Body of pancreas (tissue), 4 donors: Measurements from ENCODE around the gene MYO9B. TPM values are rescaled to one million over a fixed set of nuclear protein-coding genes. Genes with fewer than 3 reads are reported as not detected.

Source experiments
- ATAC-seq: fragments of 150-250 bp; one replicate; pipeline ENCODE4 v1.9.1; 2016
- DNase-seq, 4 donors: peaks; one replicate each; pipeline ENCODE4 v3.0.0-alpha.2; 2019
- H3K27ac ChIP-seq, 4 donors: fragments of 200-600 bp; sonication (generic); 1 replicate in 3 of 4; 2 replicates in 1 of 4; pipeline versions ENCODE4 v1.5.1 to v1.6.1; 2016 to 2019; ENCODE audit warnings: mild to moderate bottlenecking in 1 of 4, mixed read lengths in 1 of 4, moderate library complexity in 1 of 4
- H3K27me3 ChIP-seq, 2 donors: fragments of 200-600 bp; sonication (generic); one replicate each; pipeline ENCODE4 v1.6.0; 2016; ENCODE audit warnings: mild to moderate bottlenecking in 1 of 2
- H3K36me3 ChIP-seq, 2 donors: fragments of 200-600 bp; sonication (generic); replicated peaks in 1 of 2; 2 replicates each; pipeline ENCODE4 v1.5.1; 2016; ENCODE audit warnings: low read depth in 2 of 2; ENCODE audit not compliant: insufficient read depth in 1 of 2
- H3K4me1 ChIP-seq: fragments of 200-600 bp; sonication (generic); one replicate; pipeline ENCODE4 v1.6.0; 2016
- H3K4me3 ChIP-seq, 2 donors: fragments of 200-600 bp; sonication (generic); 1 replicate in 1 of 2; 2 replicates in 1 of 2; pipeline ENCODE4 v1.5.1; 2016 to 2019
- H3K9me3 ChIP-seq, 3 donors: fragments of 200-600 bp; sonication (generic); 1 replicate in 2 of 3; 2 replicates in 1 of 3; pipeline ENCODE4 v1.5.1; 2016
- POLR2A ChIP-seq, 3 donors: fragments of 450-650 bp; IDR thresholded peaks; one replicate each; pipeline ENCODE4 v1.6.1; 2016; ENCODE audit warnings: antibody characterized with exemption in 3 of 3, mild to moderate bottlenecking in 2 of 3
- WGBS, 2 donors: methylation state at CpG; one replicate each; pipeline ENCODE4 v1.1.5; 2017; 5-methylcytosine and 5-hydroxymethylcytosine counted together
- intact Hi-C: fragments of 100-400 bp; cut with DNase I; formaldehyde crosslinking; loops from one replicate; pipeline ENCODE4 v1.15.1; 2023
- total RNA-seq, 2 donors: library from RNA; depleted of rRNA; stranded (reverse); fragments of >200 nt; gene quantifications; one replicate each; pipeline ENCODE4 v1.1.0, GENCODE V29; 2016
- TF ChIP-seq, protein P1 (sequence below), 7 experiments: fragments of 450-650 bp in 4 of 7; fragments of 200-600 bp in 3 of 7; sonication (generic) in 3 of 7; IDR thresholded peaks; one replicate each; pipeline ENCODE4 v1.5.1; 2016 to 2019; ENCODE audit warnings: antibody characterized with exemption in 7 of 7

MYO9B gene
- total RNA-seq, 2 donors from 2014 or later: 26.2 to 56.0 TPM

DNA sequence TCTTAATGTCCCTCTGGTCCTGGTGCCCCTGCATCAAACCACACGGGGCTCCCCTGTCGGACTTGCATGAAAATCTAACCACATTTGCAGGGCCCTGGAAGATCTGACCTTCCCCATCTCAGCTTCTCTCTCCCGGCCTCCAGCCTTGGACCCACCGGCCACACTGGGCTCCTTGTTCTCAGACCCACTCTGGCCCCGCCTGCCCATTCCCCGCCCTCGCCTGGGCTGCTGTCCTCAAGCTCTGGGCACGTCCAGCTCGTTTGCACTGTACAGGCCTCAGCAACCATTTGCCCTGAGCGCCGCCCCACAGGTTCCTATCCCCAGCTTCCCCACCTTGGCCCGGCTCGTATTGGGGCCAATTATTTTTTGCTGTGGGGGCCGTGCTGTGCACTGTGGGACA is 10.5 kb downstream of the MYO9B start:
- no peak overlapping the region for H3K27ac ChIP-seq

DNA sequence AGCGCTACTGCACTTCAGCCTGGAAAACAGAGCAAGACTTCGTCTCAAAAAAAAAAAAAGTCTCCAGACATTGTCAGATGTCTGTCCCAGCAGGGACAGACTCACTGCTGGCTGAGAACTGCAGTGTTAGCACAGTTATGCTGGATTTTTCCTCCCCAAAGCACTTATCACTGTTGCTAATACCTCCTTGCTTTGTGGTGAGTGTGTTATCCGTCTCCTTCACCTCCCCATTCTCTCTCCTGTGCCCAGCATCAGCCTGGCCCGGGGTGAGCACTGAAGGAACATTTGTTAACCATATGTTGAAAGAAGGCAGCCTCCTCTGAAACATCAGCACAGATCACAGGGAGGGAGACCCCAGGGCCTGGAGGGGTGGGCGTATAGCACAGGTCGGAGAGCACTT is 11.3 kb downstream of the MYO9B start:
- no peak overlapping the region for H3K4me3 ChIP-seq
- DNase-seq (no peak), ATAC-seq (no peak)
- H3K9me3 ChIP-seq: no peaks in the 10 kb centered on the region
- H3K27me3 ChIP-seq: no peaks in the 10 kb centered on the region
- intact Hi-C loops: no loop called here
- H3K36me3 ChIP-seq: no peaks in the 10 kb centered on the region
- TF ChIP-seq, protein P1, sequence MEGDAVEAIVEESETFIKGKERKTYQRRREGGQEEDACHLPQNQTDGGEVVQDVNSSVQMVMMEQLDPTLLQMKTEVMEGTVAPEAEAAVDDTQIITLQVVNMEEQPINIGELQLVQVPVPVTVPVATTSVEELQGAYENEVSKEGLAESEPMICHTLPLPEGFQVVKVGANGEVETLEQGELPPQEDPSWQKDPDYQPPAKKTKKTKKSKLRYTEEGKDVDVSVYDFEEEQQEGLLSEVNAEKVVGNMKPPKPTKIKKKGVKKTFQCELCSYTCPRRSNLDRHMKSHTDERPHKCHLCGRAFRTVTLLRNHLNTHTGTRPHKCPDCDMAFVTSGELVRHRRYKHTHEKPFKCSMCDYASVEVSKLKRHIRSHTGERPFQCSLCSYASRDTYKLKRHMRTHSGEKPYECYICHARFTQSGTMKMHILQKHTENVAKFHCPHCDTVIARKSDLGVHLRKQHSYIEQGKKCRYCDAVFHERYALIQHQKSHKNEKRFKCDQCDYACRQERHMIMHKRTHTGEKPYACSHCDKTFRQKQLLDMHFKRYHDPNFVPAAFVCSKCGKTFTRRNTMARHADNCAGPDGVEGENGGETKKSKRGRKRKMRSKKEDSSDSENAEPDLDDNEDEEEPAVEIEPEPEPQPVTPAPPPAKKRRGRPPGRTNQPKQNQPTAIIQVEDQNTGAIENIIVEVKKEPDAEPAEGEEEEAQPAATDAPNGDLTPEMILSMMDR (IDR thresholded peaks at IDR 0.05): no peak
- no peak for TF ChIP-seq POLR2A (IDR thresholded peaks at IDR 0.05)
- 88 to 96% methylated on average over 6 of the region's 6 CpGs for WGBS, 2 donors
- peaks cover 8% of the 10 kb centered on the region for H3K4me1 ChIP-seq
- H3K27ac ChIP-seq: no peak overlapping the region

More for the DNA sequence above, 10.5 kb downstream of the MYO9B start:
- no peak for TF ChIP-seq POLR2A (IDR thresholded peaks at IDR 0.05)
- TF ChIP-seq, protein P1 (IDR thresholded peaks at IDR 0.05): no peak
- 86 to 96% methylated on average over 13 of the region's 14 CpGs for WGBS, 2 donors
- no peak for ATAC-seq
- H3K4me3 ChIP-seq: no peak overlapping the region
- no peak for DNase-seq
- H3K9me3 ChIP-seq: no peaks in the 10 kb centered on the region
- no peaks in the 10 kb centered on the region for H3K36me3 ChIP-seq
- peaks cover 9% of the 10 kb centered on the region for H3K4me1 ChIP-seq
- intact Hi-C loops: no loop called here
- no peaks in the 10 kb centered on the region for H3K27me3 ChIP-seq

DNA sequence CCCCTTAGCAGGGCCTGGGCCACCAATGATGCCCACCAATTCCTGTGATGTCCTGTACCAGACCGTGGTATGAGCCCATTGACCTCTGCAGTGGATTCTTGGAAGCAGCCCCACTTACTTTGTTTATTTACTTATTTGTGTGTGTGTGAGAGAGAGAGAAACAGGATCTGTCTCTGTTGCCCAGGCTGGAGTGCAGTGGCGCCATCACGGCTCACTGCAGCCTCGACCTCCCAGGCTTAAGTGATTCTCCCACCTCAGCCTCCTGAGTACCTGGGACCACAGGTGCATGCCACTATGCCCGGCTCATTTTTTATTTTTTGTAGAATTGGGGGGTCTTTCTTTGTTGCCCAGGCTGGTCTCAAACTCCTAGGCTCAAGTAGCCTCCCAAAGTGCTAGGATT is 13.0 kb downstream of the MYO9B start:
- H3K4me1 ChIP-seq: no peaks in the 10 kb centered on the region
- no peaks in the 10 kb centered on the region for H3K27me3 ChIP-seq
- no peak overlapping the region for H3K4me3 ChIP-seq
- no peak for TF ChIP-seq POLR2A (IDR thresholded peaks at IDR 0.05)
- TF ChIP-seq, protein P1 (IDR thresholded peaks at IDR 0.05): no peak
- WGBS, 2 donors: 83 to 97% methylated on average over 4 to 5 of the region's 5 CpGs
- no peak for ATAC-seq
- no peaks in the 10 kb centered on the region for H3K36me3 ChIP-seq
- intact Hi-C loops: no loop called here
- H3K27ac ChIP-seq: no peak overlapping the region
- DNase-seq: no peak
- no peaks in the 10 kb centered on the region for H3K9me3 ChIP-seq

GRCh38 chr19:17090583-17090982 is 15.0 kb downstream of the MYO9B start:
- Histone ChIP-seq H3K27me3 (no peaks in the 10 kb centered on the region), H3K4me3 (no peak overlapping the region), H3K27ac (peak overlapping the region in 1 of 4 donors; percentile 71), H3K4me1 (no peaks in the 10 kb centered on the region), H3K36me3 (no peaks in the 10 kb centered on the region), H3K9me3 (no peaks in the 10 kb centered on the region)
- TF ChIP-seq POLR2A (IDR thresholded peaks at IDR 0.05): no peak
- TF ChIP-seq, protein P1 (IDR thresholded peaks at IDR 0.05): no peak
- no peak for ATAC-seq
- intact Hi-C loops: no loop called here
- WGBS, 2 donors: 86 to 89% methylated on average over 9 of the region's 9 CpGs
- DNase-seq: peak in 1 of 4 donors; percentile 64

- intact Hi-C loops: no loop called here
- no peak for ATAC-seq
- no peaks in the 10 kb centered on the region for H3K36me3 ChIP-seq
- H3K27me3 ChIP-seq: no peaks in the 10 kb centered on the region
- H3K4me1 ChIP-seq: no peaks in the 10 kb centered on the region
- H3K9me3 ChIP-seq: no peaks in the 10 kb centered on the region
- no peak overlapping the region for H3K4me3 ChIP-seq
- 71 to 81% methylated on average over 1 to 14 of the region's 15 CpGs for WGBS, 2 donors
- TF ChIP-seq, protein P1 (IDR thresholded peaks at IDR 0.05): no peak
- DNase-seq: peak in 2 of 4 donors; percentile 15 to 66
- H3K27ac ChIP-seq: peak overlapping the region in 1 of 4 donors; percentile 58
Measured at GRCh38 chr19:17091758-17092333, 16.3 kb downstream of the MYO9B start.
